H1 (cell line): ENCODE results near the gene OSBPL9.

Experiments
- BRCA1 ChIP-seq: IDR thresholded peaks from 2 replicates; pipeline ENCODE4 v1.6.1; 2012; ENCODE audit warnings: low read depth, low read length, improper control_type of control experiment
- EP300 ChIP-seq, 2 experiments: IDR thresholded peaks; 1 replicate in 1 of 2; 2 replicates in 1 of 2; pipeline ENCODE4 v1.6.1; 2011 to 2012; ENCODE audit warnings: low read depth in 2 of 2, low read length in 2 of 2, mild to moderate bottlenecking in 2 of 2, borderline replicate concordance in 1 of 2, inconsistent platforms in 1 of 2, moderate library complexity in 1 of 2
- JUN ChIP-seq: IDR thresholded peaks from 2 replicates; pipeline ENCODE4 v1.6.1; 2011; ENCODE audit warnings: low read depth, mild to moderate bottlenecking, improper control_type of control experiment, low read length
- MAFK ChIP-seq: IDR thresholded peaks from 2 replicates; pipeline ENCODE4 v1.6.1; 2012; ENCODE audit warnings: low read depth, mild to moderate bottlenecking, improper control_type of control experiment, low read length
- POLR2A ChIP-seq, 2 experiments: IDR thresholded peaks; 1 replicate in 1 of 2; 2 replicates in 1 of 2; pipeline ENCODE4 v1.6.1; 2011; ENCODE audit warnings: low read depth in 2 of 2, low read length in 2 of 2, mild to moderate bottlenecking in 2 of 2; ENCODE audit errors: control extremely low read depth in 1 of 2
- SUZ12 ChIP-seq: fragments of 200-600 bp; sonication (generic); IDR thresholded peaks from 2 replicates; pipeline ENCODE4 v1.6.1; 2012; ENCODE audit warnings: mild to moderate bottlenecking, inconsistent platforms, low read length, moderate library complexity, mixed read lengths
- TF ChIP-seq, protein P1 (sequence below), 3 experiments: IDR thresholded peaks; 1 replicate in 2 of 3; 2 replicates in 1 of 3; pipeline versions ENCODE4 v1.5.1 to v1.6.1; 2011; ENCODE audit warnings: low read length in 3 of 3, mild to moderate bottlenecking in 3 of 3, inconsistent platforms in 2 of 3, low read depth in 1 of 3, moderate library complexity in 1 of 3; ENCODE audit not compliant: insufficient read depth in 1 of 3; ENCODE audit errors: control extremely low read depth in 1 of 3

DNA sequence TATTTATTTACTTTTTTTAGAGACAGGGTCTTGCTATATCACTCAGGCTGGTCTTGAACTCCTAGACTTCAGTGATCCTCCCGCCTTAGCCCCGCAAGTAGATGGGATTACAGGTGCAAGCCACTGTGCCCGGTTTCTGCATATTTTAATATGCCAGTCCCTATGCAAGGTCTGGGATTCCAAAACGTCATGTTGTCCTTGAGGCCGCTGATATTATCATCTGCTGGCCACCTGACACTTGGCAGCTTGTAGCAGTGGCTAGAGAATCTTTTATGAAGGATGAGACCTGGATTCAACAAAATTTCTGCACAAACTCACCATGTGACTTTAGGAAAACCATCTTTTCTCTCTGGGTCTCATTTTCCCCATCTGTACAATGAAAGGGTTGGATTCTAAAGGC, 32.9 kb upstream of the OSBPL9 start:
- no peak for TF ChIP-seq JUN
- TF ChIP-seq BRCA1: no peak
- no peak for TF ChIP-seq EP300 (IDR thresholded peaks at IDR 0.05; ENCODE audit: borderline replicate concordance in 1 of 2, low read depth in 2 of 2, low read length in 2 of 2)
- TF ChIP-seq, protein P1, sequence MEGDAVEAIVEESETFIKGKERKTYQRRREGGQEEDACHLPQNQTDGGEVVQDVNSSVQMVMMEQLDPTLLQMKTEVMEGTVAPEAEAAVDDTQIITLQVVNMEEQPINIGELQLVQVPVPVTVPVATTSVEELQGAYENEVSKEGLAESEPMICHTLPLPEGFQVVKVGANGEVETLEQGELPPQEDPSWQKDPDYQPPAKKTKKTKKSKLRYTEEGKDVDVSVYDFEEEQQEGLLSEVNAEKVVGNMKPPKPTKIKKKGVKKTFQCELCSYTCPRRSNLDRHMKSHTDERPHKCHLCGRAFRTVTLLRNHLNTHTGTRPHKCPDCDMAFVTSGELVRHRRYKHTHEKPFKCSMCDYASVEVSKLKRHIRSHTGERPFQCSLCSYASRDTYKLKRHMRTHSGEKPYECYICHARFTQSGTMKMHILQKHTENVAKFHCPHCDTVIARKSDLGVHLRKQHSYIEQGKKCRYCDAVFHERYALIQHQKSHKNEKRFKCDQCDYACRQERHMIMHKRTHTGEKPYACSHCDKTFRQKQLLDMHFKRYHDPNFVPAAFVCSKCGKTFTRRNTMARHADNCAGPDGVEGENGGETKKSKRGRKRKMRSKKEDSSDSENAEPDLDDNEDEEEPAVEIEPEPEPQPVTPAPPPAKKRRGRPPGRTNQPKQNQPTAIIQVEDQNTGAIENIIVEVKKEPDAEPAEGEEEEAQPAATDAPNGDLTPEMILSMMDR (IDR thresholded peaks at IDR 0.05; ENCODE audit: control extremely low read depth in 1 of 3, insufficient read depth in 1 of 3, low read depth in 1 of 3, low read length in 3 of 3): no peak
- TF ChIP-seq SUZ12: no peak
- TF ChIP-seq MAFK: no peak
- no peak for TF ChIP-seq POLR2A (IDR thresholded peaks at IDR 0.05; ENCODE audit: control extremely low read depth in 1 of 2, low read depth in 2 of 2, low read length in 2 of 2)
